ENCODE measurements around the gene PCCA.

The PCCA gene

GRCh38 chr13:100460266-100460665 lies 371.4 kb downstream of the PCCA start:
- no peaks in the 10 kb centered on the region for H3K27me3 ChIP-seq (ENCODE audit: control insufficient read depth in 1 of 2, insufficient read depth in 2 of 2, low read length in 2 of 2)
- H3K27ac ChIP-seq (ENCODE audit: low read length) = no peak overlapping the region
- H3K9ac ChIP-seq (ENCODE audit: low read length in 2 of 2) = no peak overlapping the region
- peaks cover 2 to 6% of the 10 kb centered on the region in 2 donors for H3K9me3 ChIP-seq (ENCODE audit: control insufficient read depth in 2 of 2, low read length in 2 of 2)
- H3K36me3 ChIP-seq (ENCODE audit: control insufficient read depth in 2 of 2, insufficient read depth in 2 of 2, low read length in 2 of 2) = no peaks in the 10 kb centered on the region
- no peaks in the 10 kb centered on the region for H3K4me1 ChIP-seq (ENCODE audit: control insufficient read depth, insufficient read depth, low read length)
- H3K4me3 ChIP-seq (ENCODE audit: low read length in 2 of 2) = no peak overlapping the region

- Histone ChIP-seq H3K9me3 (ENCODE audit: control insufficient read depth in 2 of 2, low read length in 2 of 2) (peaks cover 2 to 6% of the 10 kb centered on the region in 2 donors), H3K9ac (ENCODE audit: low read length in 2 of 2) (no peak overlapping the region), H3K36me3 (ENCODE audit: control insufficient read depth in 2 of 2, insufficient read depth in 2 of 2, low read length in 2 of 2) (no peaks in the 10 kb centered on the region), H3K27me3 (ENCODE audit: control insufficient read depth in 1 of 2, insufficient read depth in 2 of 2, low read length in 2 of 2) (no peaks in the 10 kb centered on the region), H3K4me3 (ENCODE audit: low read length in 2 of 2) (no peak overlapping the region), H3K4me1 (ENCODE audit: control insufficient read depth, insufficient read depth, low read length) (no peaks in the 10 kb centered on the region), H3K27ac (ENCODE audit: low read length) (no peak overlapping the region)
Observed at GRCh38 chr13:100460791-100461190, 371.9 kb downstream of the PCCA start.

- no peak overlapping the region for H3K9ac ChIP-seq (ENCODE audit: low read length in 2 of 2)
- no peaks in the 10 kb centered on the region for H3K27me3 ChIP-seq (ENCODE audit: control insufficient read depth in 1 of 2, insufficient read depth in 2 of 2, low read length in 2 of 2)
- H3K4me1 ChIP-seq (ENCODE audit: control insufficient read depth, insufficient read depth, low read length) = no peaks in the 10 kb centered on the region
- H3K4me3 ChIP-seq (ENCODE audit: low read length in 2 of 2) = no peak overlapping the region
- no peaks in the 10 kb centered on the region for H3K36me3 ChIP-seq (ENCODE audit: control insufficient read depth in 2 of 2, insufficient read depth in 2 of 2, low read length in 2 of 2)
- no peak overlapping the region for H3K27ac ChIP-seq (ENCODE audit: low read length)
- peaks cover 2 to 6% of the 10 kb centered on the region in 2 donors for H3K9me3 ChIP-seq (ENCODE audit: control insufficient read depth in 2 of 2, low read length in 2 of 2)
Observed at GRCh38 chr13:100461309-100462030, 372.6 kb downstream of the PCCA start.

- Histone ChIP-seq H3K4me3 (ENCODE audit: low read length in 2 of 2) (no peak overlapping the region), H3K9ac (ENCODE audit: low read length in 2 of 2) (no peak overlapping the region), H3K9me3 (ENCODE audit: control insufficient read depth in 2 of 2, low read length in 2 of 2) (peaks cover 2 to 6% of the 10 kb centered on the region in 2 donors), H3K27ac (ENCODE audit: low read length) (no peak overlapping the region), H3K36me3 (ENCODE audit: control insufficient read depth in 2 of 2, insufficient read depth in 2 of 2, low read length in 2 of 2) (no peaks in the 10 kb centered on the region), H3K4me1 (ENCODE audit: control insufficient read depth, insufficient read depth, low read length) (no peaks in the 10 kb centered on the region), H3K27me3 (ENCODE audit: control insufficient read depth in 1 of 2, insufficient read depth in 2 of 2, low read length in 2 of 2) (no peaks in the 10 kb centered on the region)
Observed at GRCh38 chr13:100464006-100464405, 375.1 kb downstream of the PCCA start.

GRCh38 chr13:100465558-100465957 lies 376.7 kb downstream of the PCCA start:
- Histone ChIP-seq H3K4me3 (ENCODE audit: low read length in 2 of 2) (no peak overlapping the region), H3K36me3 (ENCODE audit: control insufficient read depth in 2 of 2, insufficient read depth in 2 of 2, low read length in 2 of 2) (no peaks in the 10 kb centered on the region), H3K9me3 (ENCODE audit: control insufficient read depth in 2 of 2, low read length in 2 of 2) (no peaks in the 10 kb centered on the region), H3K27me3 (ENCODE audit: control insufficient read depth in 1 of 2, insufficient read depth in 2 of 2, low read length in 2 of 2) (no peaks in the 10 kb centered on the region), H3K9ac (ENCODE audit: low read length in 2 of 2) (no peak overlapping the region), H3K4me1 (ENCODE audit: control insufficient read depth, insufficient read depth, low read length) (no peaks in the 10 kb centered on the region), H3K27ac (ENCODE audit: low read length) (no peak overlapping the region)

- Histone ChIP-seq H3K27ac (ENCODE audit: low read length) (no peak overlapping the region), H3K4me3 (ENCODE audit: low read length in 2 of 2) (no peak overlapping the region), H3K27me3 (ENCODE audit: control insufficient read depth in 1 of 2, insufficient read depth in 2 of 2, low read length in 2 of 2) (no peaks in the 10 kb centered on the region), H3K36me3 (ENCODE audit: control insufficient read depth in 2 of 2, insufficient read depth in 2 of 2, low read length in 2 of 2) (no peaks in the 10 kb centered on the region), H3K9me3 (ENCODE audit: control insufficient read depth in 2 of 2, low read length in 2 of 2) (no peaks in the 10 kb centered on the region), H3K9ac (ENCODE audit: low read length in 2 of 2) (no peak overlapping the region), H3K4me1 (ENCODE audit: control insufficient read depth, insufficient read depth, low read length) (no peaks in the 10 kb centered on the region)
Observed at GRCh38 chr13:100470866-100471505, 382.1 kb downstream of the PCCA start.

- Histone ChIP-seq H3K4me3 (ENCODE audit: low read length in 2 of 2) (no peak overlapping the region), H3K9me3 (ENCODE audit: control insufficient read depth in 2 of 2, low read length in 2 of 2) (no peaks in the 10 kb centered on the region), H3K27ac (ENCODE audit: low read length) (no peak overlapping the region), H3K27me3 (ENCODE audit: control insufficient read depth in 1 of 2, insufficient read depth in 2 of 2, low read length in 2 of 2) (no peaks in the 10 kb centered on the region), H3K9ac (ENCODE audit: low read length in 2 of 2) (no peak overlapping the region), H3K4me1 (ENCODE audit: control insufficient read depth, insufficient read depth, low read length) (no peaks in the 10 kb centered on the region), H3K36me3 (ENCODE audit: control insufficient read depth in 2 of 2, insufficient read depth in 2 of 2, low read length in 2 of 2) (no peaks in the 10 kb centered on the region)
Observed at GRCh38 chr13:100473087-100473486, 384.2 kb downstream of the PCCA start.

GRCh38 chr13:100473501-100474044 lies 384.7 kb downstream of the PCCA start:
- H3K27ac ChIP-seq (ENCODE audit: low read length) = no peak overlapping the region
- no peaks in the 10 kb centered on the region for H3K36me3 ChIP-seq (ENCODE audit: control insufficient read depth in 2 of 2, insufficient read depth in 2 of 2, low read length in 2 of 2)
- H3K4me1 ChIP-seq (ENCODE audit: control insufficient read depth, insufficient read depth, low read length) = no peaks in the 10 kb centered on the region
- H3K4me3 ChIP-seq (ENCODE audit: low read length in 2 of 2) = no peak overlapping the region
- H3K9ac ChIP-seq (ENCODE audit: low read length in 2 of 2) = no peak overlapping the region
- H3K9me3 ChIP-seq (ENCODE audit: control insufficient read depth in 2 of 2, low read length in 2 of 2) = no peaks in the 10 kb centered on the region
- H3K27me3 ChIP-seq (ENCODE audit: control insufficient read depth in 1 of 2, insufficient read depth in 2 of 2, low read length in 2 of 2) = no peaks in the 10 kb centered on the region

- Histone ChIP-seq H3K36me3 (ENCODE audit: control insufficient read depth in 2 of 2, insufficient read depth in 2 of 2, low read length in 2 of 2) (no peaks in the 10 kb centered on the region), H3K27me3 (ENCODE audit: control insufficient read depth in 1 of 2, insufficient read depth in 2 of 2, low read length in 2 of 2) (no peaks in the 10 kb centered on the region), H3K27ac (ENCODE audit: low read length) (no peak overlapping the region), H3K4me3 (ENCODE audit: low read length in 2 of 2) (no peak overlapping the region), H3K9me3 (ENCODE audit: control insufficient read depth in 2 of 2, low read length in 2 of 2) (no peaks in the 10 kb centered on the region), H3K9ac (ENCODE audit: low read length in 2 of 2) (no peak overlapping the region), H3K4me1 (ENCODE audit: control insufficient read depth, insufficient read depth, low read length) (no peaks in the 10 kb centered on the region)
Observed at GRCh38 chr13:100476963-100477362, 388.1 kb downstream of the PCCA start.

- H3K4me3 ChIP-seq (ENCODE audit: low read length in 2 of 2) = no peak overlapping the region
- no peaks in the 10 kb centered on the region for H3K36me3 ChIP-seq (ENCODE audit: control insufficient read depth in 2 of 2, insufficient read depth in 2 of 2, low read length in 2 of 2)
- H3K27me3 ChIP-seq (ENCODE audit: control insufficient read depth in 1 of 2, insufficient read depth in 2 of 2, low read length in 2 of 2) = no peaks in the 10 kb centered on the region
- no peak overlapping the region for H3K27ac ChIP-seq (ENCODE audit: low read length)
- H3K9me3 ChIP-seq (ENCODE audit: control insufficient read depth in 2 of 2, low read length in 2 of 2) = no peaks in the 10 kb centered on the region
- H3K9ac ChIP-seq (ENCODE audit: low read length in 2 of 2) = no peak overlapping the region
- no peaks in the 10 kb centered on the region for H3K4me1 ChIP-seq (ENCODE audit: control insufficient read depth, insufficient read depth, low read length)
Observed at GRCh38 chr13:100478107-100478809, 389.4 kb downstream of the PCCA start.

All from stomach smooth muscle (tissue), 2 donors.